HG02759 (cell line): ENCODE data around the gene KLHL29.

Experiments used
- ATAC-seq: cut with Tn5 transposase; IDR thresholded peaks from one replicate; pipeline ENCODE4 v1.9.1; 2021; ENCODE audit warnings: mild to moderate bottlenecking, moderate library complexity; ENCODE audit not compliant: unreplicated experiment

Gene KLHL29

GRCh38 chr2:23622466-23622865 lies 237.5 kb downstream of the KLHL29 start:
- ATAC-seq, result no peak

GRCh38 chr2:23622966-23623675 lies 238.1 kb downstream of the KLHL29 start:
- ATAC-seq, result no peak

- ATAC-seq, result no peak
Measured at GRCh38 chr2:23624378-23624777, 239.4 kb downstream of the KLHL29 start.

GRCh38 chr2:23624915-23625314 lies 239.9 kb downstream of the KLHL29 start:
- no peak for ATAC-seq

GRCh38 chr2:23625726-23626125 lies 240.7 kb downstream of the KLHL29 start:
- no peak for ATAC-seq

- ATAC-seq, result no peak
Measured at GRCh38 chr2:23626701-23627230, 241.8 kb downstream of the KLHL29 start.

- no peak for ATAC-seq
Measured at GRCh38 chr2:23627236-23628009, 242.4 kb downstream of the KLHL29 start.

- no peak for ATAC-seq
Measured at GRCh38 chr2:23628926-23629771, 244.2 kb downstream of the KLHL29 start.

- no peak for ATAC-seq
Measured at GRCh38 chr2:23629772-23630480, 244.9 kb downstream of the KLHL29 start.

GRCh38 chr2:23630961-23631360 lies 246.0 kb downstream of the KLHL29 start:
- no peak for ATAC-seq

- no peak for ATAC-seq
Measured at GRCh38 chr2:23631389-23631788, 246.4 kb downstream of the KLHL29 start.

- no peak for ATAC-seq
Measured at GRCh38 chr2:23632386-23632785, 247.4 kb downstream of the KLHL29 start.

- no peak for ATAC-seq
Measured at GRCh38 chr2:23632831-23633395, 247.9 kb downstream of the KLHL29 start.

- no peak for ATAC-seq
Measured at GRCh38 chr2:23633966-23634365, 249.0 kb downstream of the KLHL29 start.

- no peak for ATAC-seq
Measured at GRCh38 chr2:23635442-23636340, 250.7 kb downstream of the KLHL29 start.

GRCh38 chr2:23636426-23636825 lies 251.4 kb downstream of the KLHL29 start:
- no peak for ATAC-seq

- ATAC-seq, result no peak
Measured at GRCh38 chr2:23637011-23637778, 252.2 kb downstream of the KLHL29 start.

GRCh38 chr2:23639406-23639982 lies 254.5 kb downstream of the KLHL29 start:
- no peak for ATAC-seq
